GM19324 (cell line): Measurements from ENCODE around the gene CLRN1.

ENCODE experiments used
- ATAC-seq: cut with Tn5 transposase; IDR thresholded peaks from one replicate; pipeline ENCODE4 v1.9.1; 2021; ENCODE audit warnings: mild to moderate bottlenecking, moderate library complexity; ENCODE audit not compliant: unreplicated experiment, low FRiP score

Gene CLRN1

GRCh38 chr3:150878996-150879575 is 93.4 kb downstream of the CLRN1 start:
- no peak for ATAC-seq

- ATAC-seq: no peak
These were observed 94.2 kb downstream of the CLRN1 start for GRCh38 chr3:150878290-150878689.

GRCh38 chr3:150877303-150877702 is 95.2 kb downstream of the CLRN1 start:
- ATAC-seq: no peak

GRCh38 chr3:150876611-150877265 is 95.8 kb downstream of the CLRN1 start:
- no peak for ATAC-seq
